ENCODE data around the gene TUBB6. TPM values are rescaled to one million over a fixed set of nuclear protein-coding genes. Genes with fewer than 3 reads are reported as not detected.

The TUBB6 gene
- total and polyA plus RNA-seq, 2 donors (not counting 3 experiments of a cell fraction or from before 2014, with no cell fraction given), result 440 to 747 TPM

GRCh38 chr18:12262748-12263147 lies 45.3 kb upstream of the TUBB6 start:
- H3K9me3 ChIP-seq (replicated peaks; ENCODE audit: control insufficient read depth, insufficient read depth, low read length), result no peaks in the 10 kb centered on the region
- H3K36me3 ChIP-seq (ENCODE audit: control insufficient read depth in 2 of 2, extremely low read depth in 1 of 2, insufficient read depth in 2 of 2, low read length in 2 of 2), result no peaks in the 10 kb centered on the region
- TF ChIP-seq FOS (IDR thresholded peaks at IDR 0.05; ENCODE audit: borderline replicate concordance, insufficient read depth, low read length) (no peak), MYC (IDR thresholded peaks at IDR 0.05; ENCODE audit: low read depth, low read length) (no peak), POLR2AphosphoS5 (IDR thresholded peaks at IDR 0.05; ENCODE audit: insufficient read depth, low read depth, low read length) (no peak), EZH2 (IDR thresholded peaks at IDR 0.05; ENCODE audit: borderline replicate concordance, low read depth, low read length, severe bottlenecking) (no peak), CTCF (IDR thresholded peaks at IDR 0.05; ENCODE audit: extremely low read depth in 1 of 2, insufficient read depth in 1 of 2, low read depth in 1 of 2, low read length in 2 of 2) (no peak), GATA2 (IDR thresholded peaks at IDR 0.05; ENCODE audit: insufficient read depth, insufficient read length, low read depth, low read length) (no peak), MAX (IDR thresholded peaks at IDR 0.05; ENCODE audit: insufficient read depth, insufficient read length) (no peak), JUN (IDR thresholded peaks at IDR 0.05; ENCODE audit: borderline replicate concordance, insufficient read depth, insufficient read length, low read depth) (no peak), POLR2A (IDR thresholded peaks at IDR 0.05; ENCODE audit: low read depth, low read length) (no peak)
- DNase-seq (ENCODE audit: low read depth, low spot score) (no peak), FAIRE-seq (no peak)
- ChIA-PET POLR2A (no interaction called here), CTCF (interaction anchor here (3.3 kb wide), 1 partner anchor 9 kb away, joined by 18 read pairs; no protein-coding TSS in a partner anchor)
- H3K9me1 ChIP-seq (replicated peaks; ENCODE audit: control insufficient read depth, extremely low read depth, insufficient read depth, low read length), result no peaks in the 10 kb centered on the region
- no peaks in the 10 kb centered on the region for H3K4me1 ChIP-seq (ENCODE audit: control insufficient read depth, extremely low read depth, insufficient read depth, low read length)
- no peak overlapping the region for H3K27ac ChIP-seq (ENCODE audit: insufficient read depth, low read depth, low read length)
- H3K27me3 ChIP-seq (ENCODE audit: control insufficient read depth in 2 of 2, insufficient read depth in 2 of 2, low read length in 2 of 2), result peaks cover 4 to 12% of the 10 kb centered on the region in 2 experiments
- H2AFZ ChIP-seq (ENCODE audit: low read depth, low read length), result no peak overlapping the region
- no peak overlapping the region for H3K4me2 ChIP-seq (ENCODE audit: insufficient read depth, low read length)
- no peaks in the 10 kb centered on the region for H4K20me1 ChIP-seq (replicated peaks; ENCODE audit: control insufficient read depth, extremely low read depth, insufficient read depth, low read length)
- H3K79me2 ChIP-seq (ENCODE audit: control insufficient read depth, insufficient read depth, low read length), result no peaks in the 10 kb centered on the region
- no peak overlapping the region for H3K9ac ChIP-seq (replicated peaks; ENCODE audit: extremely low read depth, insufficient read depth, low read length)
- no TSS peak for BruUV-seq (replicated peaks)
- intact Hi-C loops (cut with micrococcal nuclease) (no loop called here), dilution Hi-C loops (cut with MboI; ENCODE audit: extremely low pct_ligation_motif_present, low sequenced_read_pairs) (no loop called here)
- no peak overlapping the region for H3K4me3 ChIP-seq (replicated peaks in 1 of 3; ENCODE audit: insufficient read depth in 1 of 3, low read depth in 1 of 3, low read length in 3 of 3)

All from endothelial cell of umbilical vein (primary cell).